NCI-H526 treated with DMSO at 0.1 percent for 48 hours (cell line): ENCODE results near the gene WSCD2.

Experiments used
- DNase-seq: peaks from one replicate; lab custom pipeline; 2025; lab: John Stamatoyannopoulos, UW

WSCD2 gene

GRCh38 chr12:108109504-108109903, 19.6 kb upstream of the WSCD2 start:
- DNase-seq, result peak; percentile 48

DNA sequence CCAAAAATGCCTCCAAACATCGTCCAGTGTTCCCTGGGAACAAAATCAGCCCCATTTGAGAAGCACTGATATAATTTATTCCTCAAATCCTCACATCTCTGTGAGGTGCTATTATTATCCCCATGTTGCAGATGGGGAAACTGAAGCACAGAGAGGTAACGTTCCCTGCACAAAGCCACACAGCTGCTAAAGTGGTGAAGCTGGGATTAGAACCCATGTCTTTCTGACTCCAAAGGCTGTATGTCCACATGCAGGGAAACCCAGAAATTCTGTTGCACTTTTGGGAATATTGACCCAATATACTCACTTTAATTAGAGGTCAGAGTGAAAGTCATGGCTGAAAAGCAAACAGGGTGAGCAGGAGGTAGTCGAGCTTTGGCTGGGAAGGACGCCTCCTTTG, 19.1 kb upstream of the WSCD2 start:
- DNase-seq, result no peak

DNA sequence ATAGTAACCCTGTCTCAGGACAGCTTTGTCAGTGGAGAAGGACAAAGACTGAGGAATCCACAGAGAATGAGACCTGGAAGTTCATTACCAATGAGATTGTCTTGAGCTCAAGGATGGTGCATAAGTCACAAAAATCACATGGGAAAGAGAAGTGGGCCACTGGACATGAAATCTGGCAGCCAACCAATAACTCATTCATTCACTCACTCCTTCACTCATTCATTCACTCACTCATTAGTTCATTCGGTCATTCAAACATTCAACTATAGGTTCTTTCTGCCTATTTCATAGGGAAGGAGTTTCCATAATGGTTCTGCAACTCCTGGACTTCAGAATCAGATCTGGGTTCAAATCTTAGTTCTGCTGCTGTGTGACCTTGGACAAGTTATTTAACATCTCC, 18.2 kb upstream of the WSCD2 start:
- DNase-seq, result no peak

DNA sequence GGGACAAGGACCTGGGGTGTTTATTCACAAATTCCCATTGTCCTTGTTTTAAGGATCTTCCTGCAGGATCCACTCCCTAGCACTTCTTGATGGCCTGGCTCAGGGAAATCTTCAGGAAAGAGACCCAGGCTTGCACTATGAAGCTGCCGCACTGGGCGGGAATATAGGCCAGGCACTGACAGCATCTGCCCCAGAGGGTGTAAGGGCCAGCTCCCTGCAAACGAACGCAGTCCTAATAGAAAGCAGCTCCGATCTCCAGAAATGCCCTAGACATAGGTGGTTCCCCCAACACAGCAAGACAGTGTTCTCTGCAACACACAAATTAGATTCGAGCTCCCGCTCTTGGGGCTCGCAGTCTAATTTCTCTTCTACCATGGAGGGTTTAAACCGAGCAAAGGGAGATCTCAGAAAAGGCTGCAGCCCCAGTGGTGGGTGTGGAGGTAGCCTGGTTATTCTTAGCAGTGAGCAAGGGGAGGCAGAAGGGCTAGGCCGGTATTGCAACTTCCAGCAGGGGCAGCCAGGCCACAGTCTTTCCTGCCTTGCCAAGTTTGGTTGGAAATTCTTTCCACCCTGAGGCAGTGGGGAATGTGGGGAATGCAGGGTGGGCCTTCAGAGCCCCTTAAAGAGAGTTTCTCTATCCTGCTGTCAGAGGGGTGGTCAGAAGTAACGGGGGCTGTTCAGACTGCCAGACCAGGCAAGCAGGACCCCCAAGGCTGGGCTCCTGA, 16.1 kb upstream of the WSCD2 start:
- no peak for DNase-seq

DNA sequence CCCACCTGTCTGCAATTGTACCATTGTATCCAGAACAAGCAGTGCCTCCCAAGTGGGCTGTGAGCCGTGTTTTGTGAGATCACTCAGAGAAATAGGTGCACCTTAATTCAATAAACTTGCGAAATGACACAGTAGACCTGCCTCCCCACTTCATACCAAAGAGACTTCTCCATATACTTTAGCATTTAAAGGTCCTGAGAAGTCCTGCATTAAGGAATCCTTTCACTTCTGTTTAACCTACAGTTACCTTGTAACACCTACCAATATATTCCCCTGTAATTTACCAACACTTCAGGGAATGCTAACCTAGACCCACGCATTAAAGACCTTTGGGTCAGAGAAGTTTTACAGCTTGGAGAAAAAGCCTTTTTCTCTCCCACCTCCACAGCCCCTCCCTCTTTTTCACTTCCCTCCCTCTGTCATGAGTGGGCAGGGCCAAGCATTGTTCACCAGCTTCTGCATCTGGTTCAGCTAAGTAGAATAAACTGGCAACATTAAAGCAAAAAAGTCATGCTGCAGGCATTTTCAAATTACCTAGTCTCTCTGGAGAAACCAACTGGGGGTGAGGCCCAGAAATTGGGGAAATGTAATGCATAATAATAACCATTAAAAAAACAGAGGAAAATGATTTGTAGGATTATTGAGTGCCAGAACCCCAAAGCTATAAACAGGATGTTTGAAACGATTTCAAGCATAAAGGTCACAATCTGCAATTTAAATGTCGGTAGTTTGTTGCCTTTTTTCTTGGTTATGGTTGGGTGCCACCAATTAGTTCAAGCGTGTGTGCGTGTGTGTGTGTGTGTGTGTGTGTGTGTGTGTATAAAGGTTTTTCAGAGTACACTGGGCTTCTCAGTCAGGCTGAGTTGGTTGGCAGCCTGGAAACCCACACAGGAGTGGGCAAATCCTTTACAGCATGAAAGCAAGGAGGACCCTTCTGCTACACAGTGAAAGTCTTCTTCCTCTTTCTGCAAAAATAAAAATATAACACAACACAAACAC, 13.7 kb upstream of the WSCD2 start:
- no peak for DNase-seq

DNA sequence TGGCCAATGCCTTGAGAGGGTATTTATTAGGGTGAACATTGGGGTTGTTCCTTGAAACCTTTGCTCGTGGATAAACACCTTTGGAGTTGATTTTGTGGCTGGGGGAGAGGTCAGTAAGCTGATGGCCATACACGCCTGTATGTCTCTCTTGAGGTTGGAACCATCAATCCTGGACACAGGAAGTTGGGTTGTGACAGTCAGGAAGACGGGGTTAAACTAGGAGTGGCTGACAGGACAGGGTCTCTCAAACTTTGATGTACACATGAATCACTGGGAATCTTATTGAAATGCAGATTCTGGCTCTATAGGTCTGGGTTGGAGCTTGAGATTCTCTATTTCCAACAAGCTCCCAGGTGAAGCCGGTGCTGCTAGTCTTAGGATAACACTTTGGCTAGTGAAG, 12.8 kb upstream of the WSCD2 start:
- DNase-seq, result no peak

- no peak for DNase-seq
Measured at GRCh38 chr12:108116699-108117098, 12.4 kb upstream of the WSCD2 start.

DNA sequence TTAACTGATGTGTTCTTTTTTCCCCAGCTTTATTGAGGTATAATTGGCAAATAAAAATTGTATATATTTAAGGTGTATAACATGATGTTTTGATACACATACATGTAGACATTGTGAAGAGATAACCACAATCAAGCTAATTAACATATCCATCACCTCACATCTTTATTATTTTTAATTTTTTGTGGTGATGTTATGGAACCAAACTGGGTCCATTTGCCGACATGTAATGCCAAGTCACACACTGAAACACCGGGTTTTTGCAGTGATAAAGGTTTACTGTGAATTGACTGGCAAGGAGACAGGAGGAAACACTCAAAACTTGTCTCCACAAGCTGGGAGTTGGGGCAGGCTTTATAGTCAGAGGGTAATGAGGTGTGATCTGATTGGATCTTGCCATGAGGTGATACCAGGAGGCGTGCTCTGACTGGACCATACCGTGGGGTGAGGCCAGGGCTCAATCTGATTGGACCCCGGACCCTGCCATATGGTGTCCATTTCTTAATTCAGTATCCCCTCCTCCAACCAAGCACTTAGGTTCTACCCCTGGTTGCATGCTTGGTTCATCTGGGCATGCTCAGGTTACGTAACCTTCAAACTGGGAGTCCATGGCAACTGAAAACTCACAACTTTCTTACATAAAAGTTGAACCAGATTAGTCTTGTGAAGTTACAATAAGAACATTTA, 11.8 kb upstream of the WSCD2 start:
- no peak for DNase-seq

- DNase-seq, result no peak
Measured at GRCh38 chr12:108117902-108118301, 11.2 kb upstream of the WSCD2 start.

- DNase-seq, result no peak
Measured at GRCh38 chr12:108119126-108119973, 9.7 kb upstream of the WSCD2 start.

DNA sequence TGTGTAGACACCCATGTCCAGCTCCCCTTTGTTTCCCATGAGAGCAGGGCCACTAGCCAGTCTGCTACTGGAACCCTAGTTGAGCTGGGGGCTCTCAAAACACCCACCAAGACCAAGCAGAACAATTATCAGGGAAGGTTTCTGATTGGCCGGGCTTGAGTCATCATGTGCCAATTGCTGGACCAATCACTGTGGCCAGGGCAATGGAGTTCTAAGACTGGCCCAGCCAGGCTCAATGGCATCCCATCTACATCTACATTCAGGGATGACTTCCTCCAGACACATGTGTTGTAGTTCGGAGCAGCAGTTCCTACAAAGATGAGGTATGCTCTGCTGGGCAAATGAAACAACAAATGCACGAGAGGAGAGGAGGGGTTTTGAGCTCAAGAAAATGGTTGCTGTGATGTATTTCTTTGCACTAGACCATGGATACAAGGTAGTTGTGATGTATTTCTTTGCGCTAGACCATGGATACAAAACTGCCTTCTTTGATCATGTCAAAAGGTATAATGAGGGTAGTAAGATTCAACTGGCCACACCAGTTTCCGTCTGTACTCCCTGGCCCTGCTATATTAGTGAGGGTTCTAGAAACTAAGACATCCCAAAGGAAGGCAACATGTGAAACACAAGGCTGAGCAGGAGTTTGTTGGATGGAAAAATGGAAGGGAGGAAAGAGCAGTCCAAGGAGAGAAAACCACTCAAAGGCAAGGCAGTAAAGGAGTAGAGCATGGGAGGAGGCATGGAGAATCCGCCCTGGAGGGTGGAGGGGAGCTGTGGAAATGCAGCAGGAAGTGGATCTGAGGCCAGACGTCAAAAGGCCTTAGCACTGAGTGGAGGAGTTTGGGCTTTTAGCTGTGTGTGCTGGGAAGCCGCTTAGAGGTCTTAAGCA, 8.9 kb upstream of the WSCD2 start:
- no peak for DNase-seq

GRCh38 chr12:108120863-108121165, 8.3 kb upstream of the WSCD2 start:
- no peak for DNase-seq

DNA sequence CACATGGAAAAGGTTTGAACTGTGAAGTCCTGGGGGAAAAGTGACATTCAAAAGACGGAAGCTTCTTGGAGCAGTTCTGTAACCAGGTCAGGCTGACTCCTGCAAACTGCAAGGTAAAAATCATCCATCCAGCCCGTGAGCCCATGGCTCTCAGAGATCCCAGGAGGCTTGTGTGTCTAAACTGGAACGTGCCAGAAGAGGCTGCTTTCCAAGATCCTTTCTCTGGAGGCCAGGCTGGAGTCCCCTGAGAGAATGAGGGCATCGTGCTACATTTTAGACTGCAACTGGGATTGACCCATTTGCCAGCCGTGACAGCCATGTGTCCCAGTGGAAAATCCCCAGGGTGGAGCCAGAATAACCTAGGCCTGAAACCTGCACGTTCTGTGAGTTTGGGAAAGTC, 7.8 kb upstream of the WSCD2 start:
- no peak for DNase-seq

DNA sequence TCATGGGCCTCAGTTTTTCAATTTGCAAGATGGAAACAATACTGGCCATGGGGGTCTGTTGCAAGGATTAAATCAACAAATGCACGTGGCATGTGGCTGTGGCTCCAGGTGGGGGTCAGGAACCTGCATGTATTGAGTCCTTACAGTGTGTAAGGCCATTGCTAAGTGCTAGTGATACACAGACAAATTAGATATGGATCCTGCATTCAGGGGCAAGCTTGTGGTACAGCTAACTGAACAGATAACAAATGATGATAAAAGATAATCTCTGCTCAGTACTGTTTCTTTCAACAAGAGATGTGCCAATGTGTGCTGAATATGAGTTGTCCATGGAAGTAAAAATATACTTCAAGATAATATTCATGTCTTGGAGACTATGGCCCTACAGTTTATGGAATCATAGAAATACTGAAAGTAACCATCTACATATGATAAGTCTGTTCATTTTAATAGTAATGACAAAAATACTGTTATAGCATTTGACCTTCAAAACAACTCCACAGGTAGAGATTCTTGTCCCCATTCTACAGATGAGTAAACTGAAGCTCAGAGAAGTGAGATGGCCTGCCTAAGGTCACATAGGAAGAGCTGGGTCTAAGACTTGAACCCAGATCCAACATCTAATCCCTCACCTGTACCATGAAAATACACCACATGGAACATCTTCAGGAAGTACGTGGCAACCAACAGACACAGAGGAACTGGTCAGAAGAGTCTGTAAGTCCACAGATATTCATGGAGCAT, 7.2 kb upstream of the WSCD2 start:
- DNase-seq, result no peak

DNA sequence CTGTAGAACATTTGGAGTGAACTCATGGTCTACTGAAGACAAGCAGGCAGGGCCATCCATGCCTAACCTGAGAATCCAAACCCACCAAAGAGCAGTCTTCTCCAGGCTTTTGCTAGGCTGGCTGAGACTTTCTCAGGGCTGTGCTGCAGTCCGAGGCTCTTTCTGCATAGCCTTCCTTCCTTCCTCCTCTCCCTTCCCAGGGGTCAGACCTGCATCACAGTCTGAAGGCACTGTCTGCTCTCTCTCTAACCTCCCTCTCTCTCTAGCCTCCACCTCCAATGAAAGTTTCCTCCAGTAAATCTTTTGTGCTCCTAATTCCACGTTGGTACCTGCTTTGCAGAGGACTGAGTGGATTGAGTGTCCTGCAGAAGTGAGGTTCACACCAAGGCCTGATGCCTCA, 6.4 kb upstream of the WSCD2 start:
- DNase-seq, result no peak

- DNase-seq, result no peak
Measured at GRCh38 chr12:108123402-108123801, 5.7 kb upstream of the WSCD2 start.

DNA sequence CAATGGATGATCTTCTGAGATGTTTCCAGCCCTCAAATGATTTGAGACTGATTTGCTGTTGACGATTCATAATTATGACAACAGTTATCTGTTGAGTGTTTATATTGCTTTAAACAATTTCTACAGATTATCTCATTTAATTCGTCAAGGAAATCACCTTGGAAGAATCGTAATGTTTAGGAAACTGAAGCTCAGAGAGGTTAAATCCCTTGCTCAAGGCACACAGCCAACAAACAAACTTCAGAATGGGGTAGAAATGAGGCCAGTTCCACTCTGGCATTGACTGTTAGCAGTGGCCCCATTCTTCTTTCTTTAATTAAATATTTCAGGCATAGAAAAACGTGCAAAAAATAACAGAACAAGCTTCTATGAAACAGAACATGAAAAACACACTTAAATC, 4.0 kb upstream of the WSCD2 start:
- no peak for DNase-seq

DNA sequence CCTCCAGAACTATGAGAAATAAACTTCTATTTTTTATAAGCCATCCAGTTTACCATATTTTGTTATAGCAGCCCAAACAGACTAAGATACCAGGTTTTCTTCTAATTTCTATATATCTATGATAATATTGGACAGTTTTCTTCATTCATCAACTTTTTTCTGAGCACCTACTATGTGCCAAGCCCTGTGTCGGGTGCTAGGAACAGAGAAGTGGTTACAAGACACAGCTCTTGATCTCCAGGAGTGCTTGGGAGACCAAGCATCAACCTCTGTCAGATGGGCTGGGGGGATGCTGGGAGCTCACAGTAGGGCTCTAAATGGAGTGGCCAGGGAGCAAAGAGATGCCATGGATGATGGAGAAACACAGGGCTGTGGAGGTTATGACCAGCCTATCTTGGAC, 2.9 kb upstream of the WSCD2 start:
- DNase-seq, result no peak

- DNase-seq, result no peak
Measured at GRCh38 chr12:108126990-108127501, 2.0 kb upstream of the WSCD2 start.

DNA sequence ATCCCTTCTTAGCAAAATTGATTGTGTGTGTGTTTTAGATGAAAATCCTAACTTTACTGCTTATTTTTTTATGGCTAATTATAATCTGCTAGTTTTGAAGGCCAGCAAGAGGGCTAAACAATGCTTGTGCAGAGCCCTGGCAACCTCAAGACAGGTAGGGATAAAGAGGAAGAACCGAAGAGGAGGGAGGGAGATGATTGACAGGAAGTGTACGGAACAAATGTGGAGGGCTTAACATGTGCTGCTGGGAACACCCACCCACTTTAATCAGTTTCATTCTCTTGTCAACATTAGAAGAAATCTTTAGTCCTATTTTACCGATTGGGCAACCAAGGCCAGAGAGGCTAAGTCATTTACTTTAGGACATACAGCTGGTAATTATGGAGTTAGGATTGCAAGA, 1.4 kb upstream of the WSCD2 start:
- DNase-seq, result no peak
